Brain microvascular endothelial cell (primary cell): ENCODE measurements around the gene ITGB3BP.

ENCODE experiments used
- DNase-seq: peaks from one replicate; pipeline ENCODE4 v3.0.0-alpha.2; 2020
- H3K27ac ChIP-seq: fragments of 250-450 bp; sonication (Bioruptor Pico); 2 replicates; pipeline ENCODE4 v1.5.1; 2020; ENCODE audit warnings: mild to moderate bottlenecking, moderate library complexity
- H3K27me3 ChIP-seq: fragments of 250-450 bp; sonication (Bioruptor Pico); replicated peaks from 2 replicates; pipeline ENCODE4 v1.5.1; 2020; ENCODE audit warnings: mild to moderate bottlenecking
- H3K36me3 ChIP-seq: fragments of 250-450 bp; sonication (Bioruptor Pico); replicated peaks from 2 replicates; pipeline ENCODE4 v1.5.1; 2020; ENCODE audit warnings: mild to moderate bottlenecking
- H3K4me3 ChIP-seq: 2 replicates; pipeline ENCODE4 v1.5.1; 2011; ENCODE audit warnings: low read depth, mild to moderate bottlenecking, control low read depth, low read length, moderate library complexity
- in situ Hi-C: cut with HindIII; loops from 2 replicates; pipeline ENCODE4 v1.10.0; 2017; ENCODE audit warnings: low sequenced_read_pairs, low pct_ligation_motif_present
- TF ChIP-seq, protein P1 (sequence below): IDR thresholded peaks from 2 replicates; pipeline ENCODE4 v1.5.1; 2011; ENCODE audit warnings: low read depth, mild to moderate bottlenecking, moderate library complexity, low read length, control low read depth, inconsistent platforms; ENCODE audit errors: missing control alignments

The ITGB3BP gene

DNA sequence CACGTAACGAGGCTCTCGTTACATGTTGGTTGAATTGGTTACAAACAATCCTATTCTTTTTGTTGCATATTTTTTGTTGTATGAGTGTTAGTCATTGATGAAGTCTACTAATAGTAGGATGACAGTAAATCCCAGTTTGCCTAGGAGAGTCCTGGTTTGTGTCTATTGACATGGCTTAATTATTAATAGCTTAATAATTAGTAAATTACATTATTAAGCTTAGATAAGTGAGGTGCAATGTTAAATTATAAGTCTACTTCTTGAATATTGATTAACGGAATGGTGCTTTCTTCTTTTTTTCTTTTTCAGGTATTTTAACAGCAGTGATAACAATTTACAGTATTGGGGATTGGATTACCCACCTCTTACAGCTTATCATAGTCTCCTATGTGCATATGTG, 121.1 kb downstream of the ITGB3BP start:
- no peak for DNase-seq
- in situ Hi-C loops = no loop called here
- Histone ChIP-seq H3K36me3 (no peaks in the 10 kb centered on the region), H3K27me3 (no peaks in the 10 kb centered on the region), H3K4me3 (no peak overlapping the region), H3K27ac (no peak overlapping the region)
- TF ChIP-seq, protein P1, sequence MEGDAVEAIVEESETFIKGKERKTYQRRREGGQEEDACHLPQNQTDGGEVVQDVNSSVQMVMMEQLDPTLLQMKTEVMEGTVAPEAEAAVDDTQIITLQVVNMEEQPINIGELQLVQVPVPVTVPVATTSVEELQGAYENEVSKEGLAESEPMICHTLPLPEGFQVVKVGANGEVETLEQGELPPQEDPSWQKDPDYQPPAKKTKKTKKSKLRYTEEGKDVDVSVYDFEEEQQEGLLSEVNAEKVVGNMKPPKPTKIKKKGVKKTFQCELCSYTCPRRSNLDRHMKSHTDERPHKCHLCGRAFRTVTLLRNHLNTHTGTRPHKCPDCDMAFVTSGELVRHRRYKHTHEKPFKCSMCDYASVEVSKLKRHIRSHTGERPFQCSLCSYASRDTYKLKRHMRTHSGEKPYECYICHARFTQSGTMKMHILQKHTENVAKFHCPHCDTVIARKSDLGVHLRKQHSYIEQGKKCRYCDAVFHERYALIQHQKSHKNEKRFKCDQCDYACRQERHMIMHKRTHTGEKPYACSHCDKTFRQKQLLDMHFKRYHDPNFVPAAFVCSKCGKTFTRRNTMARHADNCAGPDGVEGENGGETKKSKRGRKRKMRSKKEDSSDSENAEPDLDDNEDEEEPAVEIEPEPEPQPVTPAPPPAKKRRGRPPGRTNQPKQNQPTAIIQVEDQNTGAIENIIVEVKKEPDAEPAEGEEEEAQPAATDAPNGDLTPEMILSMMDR = no peak
